ENCODE measurements around the gene BCL2L2.

Gene BCL2L2

DNA sequence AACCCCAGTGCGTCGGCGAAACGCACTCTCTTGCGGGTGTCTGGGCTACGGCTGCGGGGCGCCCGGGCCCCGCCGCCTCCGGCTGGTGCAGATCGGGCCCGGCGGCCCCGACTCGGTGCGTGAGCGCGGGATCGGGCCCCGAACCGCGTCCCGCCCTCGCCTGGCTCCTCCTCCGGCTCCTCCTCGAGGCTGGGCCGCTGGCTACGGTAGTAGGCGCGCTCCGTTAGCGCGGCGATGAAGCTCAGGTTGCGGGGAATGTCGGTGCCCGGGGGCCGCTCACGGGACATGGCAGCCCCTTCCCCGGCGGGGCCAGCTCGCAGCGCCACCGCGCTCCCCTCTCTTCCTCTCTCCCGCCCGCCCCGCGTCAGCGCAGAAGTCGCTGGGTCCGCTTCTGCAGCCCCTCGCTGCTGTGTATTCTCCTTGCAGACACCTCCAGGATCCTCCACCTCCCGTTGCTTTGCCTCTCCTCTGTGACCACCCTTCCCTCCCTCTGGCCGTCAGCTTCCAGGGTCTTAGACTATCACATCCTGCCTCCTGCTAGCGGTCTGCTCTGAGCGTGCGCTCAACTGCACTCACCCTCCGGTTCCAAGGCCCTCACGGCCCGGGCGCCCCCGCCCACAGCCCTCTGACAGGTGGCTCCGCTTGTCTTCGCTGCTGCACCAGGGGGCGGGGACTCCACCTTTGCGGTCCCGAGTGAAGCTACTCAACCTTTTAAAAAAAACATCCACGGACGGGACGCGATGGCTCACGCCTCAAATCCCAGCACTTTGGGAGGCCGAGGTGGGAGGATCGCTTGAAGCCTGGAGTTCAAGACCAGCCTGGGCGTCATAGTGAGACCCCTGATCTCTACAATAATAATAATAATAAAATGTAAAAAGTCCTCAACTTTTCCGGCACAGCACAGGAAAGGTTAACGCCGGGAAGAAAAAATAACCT lies 4.1 kb upstream of the BCL2L2 start, which contains the start of gene PPP1R3E (continued):
- TF ChIP-seq, protein P1, sequence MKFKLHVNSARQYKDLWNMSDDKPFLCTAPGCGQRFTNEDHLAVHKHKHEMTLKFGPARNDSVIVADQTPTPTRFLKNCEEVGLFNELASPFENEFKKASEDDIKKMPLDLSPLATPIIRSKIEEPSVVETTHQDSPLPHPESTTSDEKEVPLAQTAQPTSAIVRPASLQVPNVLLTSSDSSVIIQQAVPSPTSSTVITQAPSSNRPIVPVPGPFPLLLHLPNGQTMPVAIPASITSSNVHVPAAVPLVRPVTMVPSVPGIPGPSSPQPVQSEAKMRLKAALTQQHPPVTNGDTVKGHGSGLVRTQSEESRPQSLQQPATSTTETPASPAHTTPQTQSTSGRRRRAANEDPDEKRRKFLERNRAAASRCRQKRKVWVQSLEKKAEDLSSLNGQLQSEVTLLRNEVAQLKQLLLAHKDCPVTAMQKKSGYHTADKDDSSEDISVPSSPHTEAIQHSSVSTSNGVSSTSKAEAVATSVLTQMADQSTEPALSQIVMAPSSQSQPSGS (tag by site-specific recombination; IDR thresholded peaks at IDR 0.05; ENCODE audit: low read depth): no peak
- TF ChIP-seq, protein P2, sequence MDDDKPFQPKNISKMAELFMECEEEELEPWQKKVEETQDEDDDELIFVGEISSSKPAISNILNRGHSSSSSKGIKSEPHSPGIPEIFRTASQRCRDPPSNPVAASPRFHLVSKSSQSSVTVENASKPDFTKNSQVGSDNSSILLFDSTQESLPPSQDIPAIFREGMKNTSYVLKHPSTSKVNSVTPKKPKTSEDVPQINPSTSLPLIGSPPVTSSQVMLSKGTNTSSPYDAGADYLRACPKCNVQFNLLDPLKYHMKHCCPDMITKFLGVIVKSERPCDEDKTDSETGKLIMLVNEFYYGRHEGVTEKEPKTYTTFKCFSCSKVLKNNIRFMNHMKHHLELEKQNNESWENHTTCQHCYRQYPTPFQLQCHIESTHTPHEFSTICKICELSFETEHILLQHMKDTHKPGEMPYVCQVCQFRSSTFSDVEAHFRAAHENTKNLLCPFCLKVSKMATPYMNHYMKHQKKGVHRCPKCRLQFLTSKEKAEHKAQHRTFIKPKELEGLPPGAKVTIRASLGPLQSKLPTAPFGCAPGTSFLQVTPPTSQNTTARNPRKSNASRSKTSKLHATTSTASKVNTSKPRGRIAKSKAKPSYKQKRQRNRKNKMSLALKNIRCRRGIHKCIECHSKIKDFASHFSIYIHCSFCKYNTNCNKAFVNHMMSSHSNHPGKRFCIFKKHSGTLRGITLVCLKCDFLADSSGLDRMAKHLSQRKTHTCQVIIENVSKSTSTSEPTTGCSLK (tag by site-specific recombination; IDR thresholded peaks at IDR 0.05): no peak
- TF ChIP-seq ZFP69B (tag by site-specific recombination; IDR thresholded peaks at IDR 0.05) (no peak), ZNF768 (tag by site-specific recombination; IDR thresholded peaks at IDR 0.05) (no peak), ZSCAN30 (tag by site-specific recombination; IDR thresholded peaks at IDR 0.05) (0 out of 2 replicates have a peak, but pooled peaks have one; percentile 9), ZNF423 (tag by site-specific recombination; IDR thresholded peaks at IDR 0.05) (no peak), ZNF155 (tag by site-specific recombination; IDR thresholded peaks at IDR 0.05) (no peak)
- TF ChIP-seq, protein P3, sequence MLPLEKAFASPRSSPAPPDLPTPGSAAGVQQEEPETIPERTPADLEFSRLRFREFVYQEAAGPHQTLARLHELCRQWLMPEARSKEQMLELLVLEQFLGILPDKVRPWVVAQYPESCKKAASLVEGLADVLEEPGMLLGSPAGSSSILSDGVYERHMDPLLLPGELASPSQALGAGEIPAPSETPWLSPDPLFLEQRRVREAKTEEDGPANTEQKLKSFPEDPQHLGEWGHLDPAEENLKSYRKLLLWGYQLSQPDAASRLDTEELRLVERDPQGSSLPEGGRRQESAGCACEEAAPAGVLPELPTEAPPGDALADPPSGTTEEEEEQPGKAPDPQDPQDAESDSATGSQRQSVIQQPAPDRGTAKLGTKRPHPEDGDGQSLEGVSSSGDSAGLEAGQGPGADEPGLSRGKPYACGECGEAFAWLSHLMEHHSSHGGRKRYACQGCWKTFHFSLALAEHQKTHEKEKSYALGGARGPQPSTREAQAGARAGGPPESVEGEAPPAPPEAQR (tag by site-specific recombination; IDR thresholded peaks at IDR 0.05): no peak
- TF ChIP-seq, protein P4, sequence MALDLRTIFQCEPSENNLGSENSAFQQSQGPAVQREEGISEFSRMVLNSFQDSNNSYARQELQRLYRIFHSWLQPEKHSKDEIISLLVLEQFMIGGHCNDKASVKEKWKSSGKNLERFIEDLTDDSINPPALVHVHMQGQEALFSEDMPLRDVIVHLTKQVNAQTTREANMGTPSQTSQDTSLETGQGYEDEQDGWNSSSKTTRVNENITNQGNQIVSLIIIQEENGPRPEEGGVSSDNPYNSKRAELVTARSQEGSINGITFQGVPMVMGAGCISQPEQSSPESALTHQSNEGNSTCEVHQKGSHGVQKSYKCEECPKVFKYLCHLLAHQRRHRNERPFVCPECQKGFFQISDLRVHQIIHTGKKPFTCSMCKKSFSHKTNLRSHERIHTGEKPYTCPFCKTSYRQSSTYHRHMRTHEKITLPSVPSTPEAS (tag by site-specific recombination; IDR thresholded peaks at IDR 0.05): no peak

DNA sequence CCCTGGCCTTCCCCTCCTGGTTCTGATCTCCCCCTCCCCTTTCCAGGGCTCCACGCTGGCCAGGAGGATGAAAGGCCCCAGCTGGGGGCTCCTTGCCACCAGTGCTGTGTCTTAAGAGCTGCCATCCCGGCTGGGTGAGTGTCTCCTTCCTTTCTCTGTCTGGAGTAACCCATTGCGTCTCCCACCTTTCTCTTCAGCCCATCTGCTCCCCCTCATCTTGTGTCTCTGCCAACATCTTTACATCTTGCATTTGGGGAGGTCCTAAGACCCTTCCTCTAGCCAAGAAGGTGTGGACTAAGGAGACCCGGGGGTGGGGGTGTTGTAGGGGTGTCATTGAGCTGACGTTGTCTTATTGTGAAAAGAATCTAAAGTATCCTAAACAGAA lies 505 bp downstream of the BCL2L2 start:
- ChIA-PET CTCF (interaction anchor here (0.6 to 1.0 kb wide), 3 partner anchors 24 to 751 kb away, joined by 3 read pairs; no protein-coding TSS in a partner anchor), POLR2A (interaction anchor here (0.5 to 8.1 kb wide), 12 partner anchors 12 to 532 kb away, joined by 3 to 170 read pairs (median 4); partner anchors contain the start of genes ACIN1, C14orf119, HOMEZ and PABPN1)
- Histone ChIP-seq H3K4me3 (ENCODE audit: low read depth, low read length) (peak overlapping the region; percentile 56), H3K27ac (ENCODE audit: extremely low read depth, low read depth, low read length) (peak overlapping the region; percentile 85), H3K4me1 (ENCODE audit: control insufficient read depth, insufficient read depth, low read length) (peaks cover 6% of the 10 kb centered on the region; the same call in 1 of the 2 replicates), H3K36me3 (ENCODE audit: control insufficient read depth in 2 of 2, insufficient read depth in 1 of 2, low read length in 2 of 2) (peaks cover 8 to 42% of the 10 kb centered on the region in 2 experiments), H3K9me3 (ENCODE audit: control insufficient read depth, insufficient read depth, low read depth, low read length) (no peaks in the 10 kb centered on the region)
- no peak for TF ChIP-seq ZNF416 (tag by site-specific recombination; IDR thresholded peaks at IDR 0.05)
- no peak for TF ChIP-seq GFI1B (tag by site-specific recombination; IDR thresholded peaks at IDR 0.05)
- TF ChIP-seq ZBTB21 (tag by site-specific recombination; IDR thresholded peaks at IDR 0.05): no peak
- peak; percentile 2; the same call in 1 of the 2 replicates for TF ChIP-seq ZNF335 (tag by site-specific recombination; conservative IDR thresholded peaks at IDR 0.05)
- TF ChIP-seq, protein P1 (tag by site-specific recombination; IDR thresholded peaks at IDR 0.05; ENCODE audit: low read depth): no peak

Data from HEK293 (cell line).